K562 (cell line): ENCODE data around the gene MATN1.

Experiments used
- BDP1 ChIP-seq: IDR thresholded peaks from 3 replicates; pipeline ENCODE4 v1.6.1; 2011; ENCODE audit not compliant: insufficient read length, insufficient read depth
- CREM ChIP-seq: IDR thresholded peaks from 2 replicates; pipeline ENCODE4 v1.6.1; 2014; ENCODE audit warnings: antibody characterized with exemption, low read depth
- CTCF ChIP-seq, 3 experiments: IDR thresholded peaks in 2 of 3; conservative IDR thresholded peaks in 1 of 3; 2 replicates each; pipeline ENCODE4 v1.5.1; 2011 to 2012; ENCODE audit warnings: low read length in 3 of 3, mild to moderate bottlenecking in 3 of 3, control low read depth in 2 of 3, improper control_type of control experiment in 1 of 3, inconsistent platforms in 1 of 3, low read depth in 1 of 3, mixed read lengths in 1 of 3, moderate library complexity in 1 of 3; ENCODE audit not compliant: insufficient read depth in 2 of 3
- ID3 ChIP-seq, 2 experiments: fragments of 250-450 bp in 1 of 2; fragments of 450-650 bp in 1 of 2; sonication (Bioruptor Pico) in 1 of 2; IDR thresholded peaks; 2 replicates each; pipeline versions ENCODE4 v1.6.1 to v1.8.0; 2016 to 2021; ENCODE audit warnings: mild to moderate bottlenecking in 2 of 2, moderate library complexity in 2 of 2, missing compliant biosample characterization in 1 of 2, missing genetic modification characterization in 1 of 2
- JUN ChIP-seq, 2 experiments: sonication (generic) in 1 of 2; formaldehyde crosslinking in 1 of 2; IDR thresholded peaks; 2 replicates each; pipeline versions ENCODE4 v1.6.1 to v1.8.0; 2012 to 2022; ENCODE audit warnings: borderline replicate concordance in 2 of 2, mild to moderate bottlenecking in 2 of 2, improper control_type of control experiment in 1 of 2, low read depth in 1 of 2, low read length in 1 of 2, missing genetic modification reagents in 1 of 2
- PHF8 ChIP-seq: fragments of 200-600 bp; sonication (generic); IDR thresholded peaks from 2 replicates; pipeline ENCODE4 v1.6.1; 2012; ENCODE audit warnings: mixed run types, mild to moderate bottlenecking, inconsistent platforms, low read length, moderate library complexity, borderline replicate concordance
- REST ChIP-seq, 2 experiments: fragments of 450-650 bp; formaldehyde crosslinking in 1 of 2; IDR thresholded peaks; 2 replicates each; pipeline versions ENCODE4 v1.4.0 to v1.6.1; 2014 to 2020; ENCODE audit warnings: mild to moderate bottlenecking in 2 of 2, borderline replicate concordance in 1 of 2, low read depth in 1 of 2
- SRSF9 ChIP-seq: fragments of 200-400 bp; formaldehyde crosslinking; IDR thresholded peaks from 2 replicates; pipeline ENCODE4 v1.6.1; 2017; ENCODE audit warnings: low read depth, low read length, borderline replicate concordance
- ZNF311 ChIP-seq: fragments of 250-450 bp; sonication (Bioruptor Pico); IDR thresholded peaks from 2 replicates; pipeline ENCODE4 v1.4.0; 2020; ENCODE audit warnings: mild to moderate bottlenecking, moderate library complexity
- ZNF668 ChIP-seq: fragments of 250-450 bp; sonication (Bioruptor Pico); IDR thresholded peaks from 2 replicates; pipeline ENCODE4 v1.8.0; 2022; ENCODE audit warnings: mild to moderate bottlenecking, inconsistent platforms
- TF ChIP-seq, protein P1 (sequence below): fragments of 250-450 bp; sonication (Bioruptor Pico); IDR thresholded peaks from 2 replicates; pipeline ENCODE4 v1.5.0; 2022; ENCODE audit warnings: mild to moderate bottlenecking

GRCh38 chr1:30728832-30729638, 5.7 kb upstream of the MATN1 start:
- TF ChIP-seq ID3 (CRISPR knock-in tag; IDR thresholded peaks at IDR 0.05) (no peak), ID3 (tag; IDR thresholded peaks at IDR 0.05) (no peak), REST (IDR thresholded peaks at IDR 0.05; ENCODE audit: borderline replicate concordance) (no peak), REST (CRISPR knock-in tag; IDR thresholded peaks at IDR 0.05; ENCODE audit: low read depth) (no peak), JUN (IDR thresholded peaks at IDR 0.05; ENCODE audit: borderline replicate concordance, low read depth, low read length) (no peak), JUN (CRISPR knock-in tag; IDR thresholded peaks at IDR 0.05; ENCODE audit: borderline replicate concordance) (no peak), PHF8 (no peak), BDP1 (no peak), ZNF311 (CRISPR knock-in tag) (no peak), CREM (0 out of 2 replicates have a peak, but pooled peaks have one; percentile 12), CTCF (IDR thresholded peaks at IDR 0.05 in 2 of 3, conservative IDR thresholded peaks at IDR 0.05 in 1 of 3; ENCODE audit: insufficient read depth in 2 of 3, low read depth in 1 of 3, low read length in 3 of 3) (no peak), SRSF9 (no peak), ZNF668 (no peak)
- TF ChIP-seq, protein P1, sequence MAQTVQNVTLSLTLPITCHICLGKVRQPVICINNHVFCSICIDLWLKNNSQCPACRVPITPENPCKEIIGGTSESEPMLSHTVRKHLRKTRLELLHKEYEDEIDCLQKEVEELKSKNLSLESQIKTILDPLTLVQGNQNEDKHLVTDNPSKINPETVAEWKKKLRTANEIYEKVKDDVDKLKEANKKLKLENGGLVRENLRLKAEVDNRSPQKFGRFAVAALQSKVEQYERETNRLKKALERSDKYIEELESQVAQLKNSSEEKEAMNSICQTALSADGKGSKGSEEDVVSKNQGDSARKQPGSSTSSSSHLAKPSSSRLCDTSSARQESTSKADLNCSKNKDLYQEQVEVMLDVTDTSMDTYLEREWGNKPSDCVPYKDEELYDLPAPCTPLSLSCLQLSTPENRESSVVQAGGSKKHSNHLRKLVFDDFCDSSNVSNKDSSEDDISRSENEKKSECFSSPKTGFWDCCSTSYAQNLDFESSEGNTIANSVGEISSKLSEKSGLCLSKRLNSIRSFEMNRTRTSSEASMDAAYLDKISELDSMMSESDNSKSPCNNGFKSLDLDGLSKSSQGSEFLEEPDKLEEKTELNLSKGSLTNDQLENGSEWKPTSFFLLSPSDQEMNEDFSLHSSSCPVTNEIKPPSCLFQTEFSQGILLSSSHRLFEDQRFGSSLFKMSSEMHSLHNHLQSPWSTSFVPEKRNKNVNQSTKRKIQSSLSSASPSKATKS (CRISPR knock-in tag): no peak
